Renal cortex interstitium (tissue), 11 donors: Measurements from ENCODE around the gene SLC30A1. TPM values are rescaled to one million over a fixed set of nuclear protein-coding genes. Genes with fewer than 3 reads are reported as not detected.
A peak's percentile ranks its signal among the peaks of the same experiment; 100 is the strongest.
"Not testable (repeated sequence)": the region's sequence is repeated elsewhere in the genome, so short reads cannot be mapped to it uniquely, and the experiment has no call there.

Experiments
- DNase-seq, 11 donors: peaks; one replicate each; pipeline ENCODE4 v3.0.0-alpha.2; 2013; ENCODE audit warnings: low read depth in 9 of 11, low spot score in 4 of 11; ENCODE audit errors: extremely low read depth in 1 of 11
- polyA plus RNA-seq, 3 donors: library from polyadenylated mRNA; unstranded; fragments of 120-200 nt; gene quantifications; one replicate each; pipeline ENCODE4 v1.2.1, GENCODE V29; 2013; ENCODE audit not compliant: insufficient read length in 3 of 3

SLC30A1 gene
- polyA plus RNA-seq, 3 donors: 28.3 to 34.5 (median 34.3) TPM

- not testable (repeated sequence) for DNase-seq
These were observed 8.6 kb downstream of the SLC30A1 start for GRCh38 chr1:211570378-211570777.

GRCh38 chr1:211566431-211567025 is 12.4 kb downstream of the SLC30A1 start:
- DNase-seq: no peak

- no peak for DNase-seq
These were observed 14.9 kb downstream of the SLC30A1 start for GRCh38 chr1:211564084-211564483.

- DNase-seq: no peak
These were observed 19.5 kb downstream of the SLC30A1 start for GRCh38 chr1:211559222-211560010.

GRCh38 chr1:211557894-211558625 is 20.9 kb downstream of the SLC30A1 start:
- no peak for DNase-seq

- DNase-seq: no peak
These were observed 25.4 kb downstream of the SLC30A1 start for GRCh38 chr1:211553549-211553948.

GRCh38 chr1:211551638-211552460 is 27.1 kb downstream of the SLC30A1 start:
- no peak for DNase-seq

- no peak for DNase-seq
These were observed 29.8 kb downstream of the SLC30A1 start for GRCh38 chr1:211549092-211549711.

- no peak for DNase-seq
These were observed 30.5 kb downstream of the SLC30A1 start for GRCh38 chr1:211548321-211549091.

- no peak for DNase-seq
These were observed 31.3 kb downstream of the SLC30A1 start for GRCh38 chr1:211547710-211548109.

GRCh38 chr1:211546543-211546942 is 32.4 kb downstream of the SLC30A1 start:
- DNase-seq: no peak

GRCh38 chr1:211543025-211543424 is 35.9 kb downstream of the SLC30A1 start:
- no peak for DNase-seq

GRCh38 chr1:211541720-211542477 is 37.1 kb downstream of the SLC30A1 start:
- DNase-seq: peak in 7 of 11 donors; percentile 24 to 51 (median 42)

- no peak for DNase-seq
These were observed 37.7 kb downstream of the SLC30A1 start for GRCh38 chr1:211541278-211541677.

GRCh38 chr1:211540824-211541223 is 38.1 kb downstream of the SLC30A1 start:
- DNase-seq: not testable (repeated sequence)

- no peak for DNase-seq
These were observed 40.7 kb downstream of the SLC30A1 start for GRCh38 chr1:211538287-211538686.

- no peak for DNase-seq
These were observed 41.7 kb downstream of the SLC30A1 start for GRCh38 chr1:211537253-211537652.
